ENCODE data around the gene NLGN3. TPM values are rescaled to one million over a fixed set of nuclear protein-coding genes. Genes with fewer than 3 reads are reported as not detected.

NLGN3 gene
- total and polyA plus RNA-seq, 8 donors: 0.12 to 10.7 (median 0.71) TPM; not detected in 2

GRCh38 chrX:71100581-71101505, 43.8 kb upstream of the NLGN3 start:
- TF ChIP-seq POLR2A (IDR thresholded peaks at IDR 0.05): no peak
- TF ChIP-seq EP300 (IDR thresholded peaks at IDR 0.05): no peak
- TF ChIP-seq CTCF (IDR thresholded peaks at IDR 0.05): no peak
- TF ChIP-seq POLR2AphosphoS5 (IDR thresholded peaks at IDR 0.05): no peak
- DNase-seq: peak in 1 of 2 donors; percentile 24
- peaks cover 0 to 7% (median 0%) of the 10 kb centered on the region in 4 donors for H3K36me3 ChIP-seq
- H3K4me3 ChIP-seq: no peak overlapping the region
- no peak overlapping the region for H3K27ac ChIP-seq
- intact Hi-C loops (cut with DNase I; ENCODE audit: low total_unique reads): no loop called here
- peaks cover 4 to 40% (median 24%) of the 10 kb centered on the region in 4 donors for H3K4me1 ChIP-seq
- no peaks in the 10 kb centered on the region for H3K27me3 ChIP-seq
- WGBS, 5 donors: 64 to 87% (median 82%) methylated on average over 15 to 31 of the region's 31 CpGs
- H3K9me3 ChIP-seq: no peaks in the 10 kb centered on the region

- Histone ChIP-seq H3K9me3 (no peaks in the 10 kb centered on the region), H3K27ac (no peak overlapping the region), H3K27me3 (no peaks in the 10 kb centered on the region), H3K36me3 (peaks cover 0 to 7% (median 0%) of the 10 kb centered on the region in 4 donors), H3K4me3 (no peak overlapping the region), H3K4me1 (peaks cover 4 to 32% (median 15%) of the 10 kb centered on the region in 4 donors)
- intact Hi-C loops (cut with DNase I; ENCODE audit: low total_unique reads): no loop called here
- no peak for TF ChIP-seq EP300 (IDR thresholded peaks at IDR 0.05)
- no peak for TF ChIP-seq POLR2AphosphoS5 (IDR thresholded peaks at IDR 0.05)
- TF ChIP-seq POLR2A (IDR thresholded peaks at IDR 0.05): no peak
- no peak for TF ChIP-seq CTCF (IDR thresholded peaks at IDR 0.05)
- 47 to 70% (median 55%) methylated on average over 3 of the region's 3 CpGs for WGBS, 5 donors
- DNase-seq: no peak
These were observed 42.3 kb upstream of the NLGN3 start for GRCh38 chrX:71102292-71102691.

- intact Hi-C loops (cut with DNase I; ENCODE audit: low total_unique reads): no loop called here
- Histone ChIP-seq H3K36me3 (peaks cover 0 to 7% (median 0%) of the 10 kb centered on the region in 4 donors), H3K4me1 (peaks cover 0 to 21% (median 8%) of the 10 kb centered on the region in 4 donors), H3K9me3 (no peaks in the 10 kb centered on the region), H3K27ac (peak overlapping the region in 3 of 5 donors; percentile 31 to 53 (median 44)), H3K27me3 (no peaks in the 10 kb centered on the region), H3K4me3 (peak overlapping the region in 1 of 4 donors; percentile 3)
- WGBS, 5 donors: 18 to 34% (median 25%) methylated on average over 7 to 10 of the region's 10 CpGs
- no peak for TF ChIP-seq EP300 (IDR thresholded peaks at IDR 0.05)
- no peak for TF ChIP-seq POLR2AphosphoS5 (IDR thresholded peaks at IDR 0.05)
- no peak for TF ChIP-seq CTCF (IDR thresholded peaks at IDR 0.05)
- TF ChIP-seq POLR2A (IDR thresholded peaks at IDR 0.05): no peak
- DNase-seq: peak; percentile 34 to 80
These were observed 41.3 kb upstream of the NLGN3 start for GRCh38 chrX:71103110-71103983.

- DNase-seq: no peak
- Histone ChIP-seq H3K36me3 (peaks cover 0 to 7% (median 0%) of the 10 kb centered on the region in 4 donors), H3K9me3 (no peaks in the 10 kb centered on the region), H3K4me3 (no peak overlapping the region), H3K4me1 (peaks cover 0 to 13% (median 7%) of the 10 kb centered on the region in 4 donors), H3K27me3 (no peaks in the 10 kb centered on the region), H3K27ac (no peak overlapping the region)
- TF ChIP-seq EP300 (IDR thresholded peaks at IDR 0.05) (no peak), CTCF (IDR thresholded peaks at IDR 0.05) (no peak), POLR2AphosphoS5 (IDR thresholded peaks at IDR 0.05) (no peak), POLR2A (IDR thresholded peaks at IDR 0.05) (no peak)
- intact Hi-C loops (cut with DNase I; ENCODE audit: low total_unique reads): no loop called here
- WGBS, 5 donors: 75 to 91% (median 82%) methylated on average over 3 of the region's 3 CpGs
These were observed 39.0 kb upstream of the NLGN3 start for GRCh38 chrX:71105628-71106027.
